ENCODE results near the gene EIF1B. TPM values are rescaled to one million over a fixed set of nuclear protein-coding genes. Genes with fewer than 3 reads are reported as not detected.

Gene EIF1B
- total RNA-seq, 2 experiments from 2014 or later = 112 to 120 TPM

DNA sequence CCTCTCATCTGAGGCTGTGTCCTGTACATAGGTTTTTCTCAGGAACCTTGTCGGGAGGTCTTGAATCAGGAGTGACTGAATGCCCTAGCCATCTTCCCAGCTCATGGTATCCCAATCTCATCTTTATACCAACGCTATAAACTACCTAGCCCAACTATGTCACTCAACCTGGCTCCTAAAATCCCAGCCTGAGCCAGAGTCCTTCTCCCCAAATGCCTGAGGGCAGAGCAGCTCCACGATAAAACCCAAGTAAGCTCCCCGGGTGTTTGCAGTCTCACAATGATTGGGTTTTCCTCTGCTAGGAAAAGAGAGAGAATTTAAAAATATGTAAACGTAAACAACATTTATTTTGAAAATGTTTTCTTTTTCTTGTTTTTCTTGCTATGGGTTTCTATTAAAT, 14.4 kb downstream of the EIF1B start:
- H3K27ac ChIP-seq (ENCODE audit: low read depth in 1 of 2, low read length in 2 of 2) = no peak overlapping the region
- H3K4me1 ChIP-seq (ENCODE audit: insufficient read depth, low read length) = no peaks in the 10 kb centered on the region
- TF ChIP-seq, protein P1, sequence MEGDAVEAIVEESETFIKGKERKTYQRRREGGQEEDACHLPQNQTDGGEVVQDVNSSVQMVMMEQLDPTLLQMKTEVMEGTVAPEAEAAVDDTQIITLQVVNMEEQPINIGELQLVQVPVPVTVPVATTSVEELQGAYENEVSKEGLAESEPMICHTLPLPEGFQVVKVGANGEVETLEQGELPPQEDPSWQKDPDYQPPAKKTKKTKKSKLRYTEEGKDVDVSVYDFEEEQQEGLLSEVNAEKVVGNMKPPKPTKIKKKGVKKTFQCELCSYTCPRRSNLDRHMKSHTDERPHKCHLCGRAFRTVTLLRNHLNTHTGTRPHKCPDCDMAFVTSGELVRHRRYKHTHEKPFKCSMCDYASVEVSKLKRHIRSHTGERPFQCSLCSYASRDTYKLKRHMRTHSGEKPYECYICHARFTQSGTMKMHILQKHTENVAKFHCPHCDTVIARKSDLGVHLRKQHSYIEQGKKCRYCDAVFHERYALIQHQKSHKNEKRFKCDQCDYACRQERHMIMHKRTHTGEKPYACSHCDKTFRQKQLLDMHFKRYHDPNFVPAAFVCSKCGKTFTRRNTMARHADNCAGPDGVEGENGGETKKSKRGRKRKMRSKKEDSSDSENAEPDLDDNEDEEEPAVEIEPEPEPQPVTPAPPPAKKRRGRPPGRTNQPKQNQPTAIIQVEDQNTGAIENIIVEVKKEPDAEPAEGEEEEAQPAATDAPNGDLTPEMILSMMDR (IDR thresholded peaks at IDR 0.05) = no peak
- CTCF ChIA-PET = interaction anchor here (0.8 kb wide), 1 partner anchor 256 kb away, joined by 3 read pairs; no protein-coding TSS in a partner anchor
- no peaks in the 10 kb centered on the region for H3K36me3 Mint-ChIP-seq (ENCODE audit: low read depth)
- DNase-seq (no peak), ATAC-seq (ENCODE audit: poor library complexity) (no peak)
- no peak overlapping the region for H3K4me3 ChIP-seq (ENCODE audit: low read length)
- H3K36me3 ChIP-seq (ENCODE audit: insufficient read depth, low read length) = no peaks in the 10 kb centered on the region
- POLR2A ChIA-PET = no interaction called here
- H3K27me3 Mint-ChIP-seq = no peaks in the 10 kb centered on the region
- H3K4me3 Mint-ChIP-seq = no peak overlapping the region
- H3K9me3 ChIP-seq (ENCODE audit: control insufficient read depth in 1 of 2, insufficient read depth in 1 of 2, low read length in 2 of 2) = no peaks in the 10 kb centered on the region
- no peaks in the 10 kb centered on the region for H3K4me1 Mint-ChIP-seq (ENCODE audit: low read depth)
- no peaks in the 10 kb centered on the region for H3K9me3 Mint-ChIP-seq
- no peaks in the 10 kb centered on the region for H3K27me3 ChIP-seq (ENCODE audit: control insufficient read depth in 1 of 2, insufficient read depth in 2 of 2, low read length in 2 of 2)
- H3K27ac Mint-ChIP-seq = no peak overlapping the region
- intact Hi-C loops (cut with DNase I, micrococcal nuclease) = no loop called here

DNA sequence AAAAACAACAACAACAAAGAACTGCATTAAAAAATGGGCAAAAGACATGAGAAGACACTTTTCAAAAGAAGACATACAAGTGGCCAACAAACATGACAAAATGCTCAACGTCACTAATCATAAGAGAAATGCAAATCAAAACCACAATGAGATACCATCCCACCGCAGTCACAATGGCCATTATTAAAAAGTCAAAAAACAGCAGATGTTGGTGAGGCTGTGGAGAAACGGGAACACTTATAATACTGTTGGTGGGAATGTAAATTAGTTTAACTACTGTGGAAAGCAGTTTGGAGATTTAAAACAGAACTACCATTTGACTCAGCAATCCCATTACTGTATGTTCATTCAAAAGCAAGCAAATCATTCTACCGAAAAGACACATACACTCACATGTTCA, 15.1 kb downstream of the EIF1B start:
- TF ChIP-seq, protein P1 (IDR thresholded peaks at IDR 0.05) = no peak
- H3K36me3 ChIP-seq (ENCODE audit: insufficient read depth, low read length) = no peaks in the 10 kb centered on the region
- Mint-ChIP-seq H3K36me3 (ENCODE audit: low read depth) (no peaks in the 10 kb centered on the region), H3K4me1 (ENCODE audit: low read depth) (no peaks in the 10 kb centered on the region), H3K9me3 (no peaks in the 10 kb centered on the region), H3K4me3 (no peak overlapping the region), H3K27ac (no peak overlapping the region), H3K27me3 (no peaks in the 10 kb centered on the region)
- no peaks in the 10 kb centered on the region for H3K27me3 ChIP-seq (ENCODE audit: control insufficient read depth in 1 of 2, insufficient read depth in 2 of 2, low read length in 2 of 2)
- no peak for ATAC-seq (ENCODE audit: poor library complexity)
- no peaks in the 10 kb centered on the region for H3K4me1 ChIP-seq (ENCODE audit: insufficient read depth, low read length)
- no peak for DNase-seq
- no peak overlapping the region for H3K27ac ChIP-seq (ENCODE audit: low read depth in 1 of 2, low read length in 2 of 2)
- ChIA-PET POLR2A (no interaction called here), CTCF (no interaction called here)
- no peaks in the 10 kb centered on the region for H3K9me3 ChIP-seq (ENCODE audit: control insufficient read depth in 1 of 2, insufficient read depth in 1 of 2, low read length in 2 of 2)
- H3K4me3 ChIP-seq (ENCODE audit: low read length) = no peak overlapping the region
- intact Hi-C loops (cut with DNase I, micrococcal nuclease) = loop anchor here in 1 of 2 experiments (5.0 kb wide), 2 partner anchors 598 to 1868 kb away; no protein-coding TSS in a partner anchor

DNA sequence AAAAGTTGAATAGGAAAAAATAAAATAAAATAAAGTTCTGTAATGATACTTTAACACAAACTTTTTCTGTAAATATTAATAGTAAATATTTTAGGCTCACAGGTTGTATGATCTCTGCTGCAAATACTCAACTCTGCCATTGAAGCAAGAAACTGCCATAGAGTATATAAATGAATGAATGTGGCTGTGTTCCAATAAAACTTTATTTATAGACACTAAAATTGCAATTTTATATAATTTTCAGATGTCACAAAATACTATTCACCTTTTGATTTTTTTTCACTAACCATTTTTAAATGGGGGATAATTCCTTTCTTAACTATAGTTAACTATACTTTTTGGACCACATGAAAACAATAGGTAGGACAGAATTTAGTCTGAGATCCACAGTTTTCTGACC, 16.0 kb downstream of the EIF1B start:
- Histone ChIP-seq H3K27ac (ENCODE audit: low read depth in 1 of 2, low read length in 2 of 2) (no peak overlapping the region), H3K36me3 (ENCODE audit: insufficient read depth, low read length) (no peaks in the 10 kb centered on the region), H3K4me1 (ENCODE audit: insufficient read depth, low read length) (no peaks in the 10 kb centered on the region), H3K9me3 (ENCODE audit: control insufficient read depth in 1 of 2, insufficient read depth in 1 of 2, low read length in 2 of 2) (no peaks in the 10 kb centered on the region), H3K4me3 (ENCODE audit: low read length) (no peak overlapping the region), H3K27me3 (ENCODE audit: control insufficient read depth in 1 of 2, insufficient read depth in 2 of 2, low read length in 2 of 2) (no peaks in the 10 kb centered on the region)
- Mint-ChIP-seq H3K27ac (no peak overlapping the region), H3K4me1 (ENCODE audit: low read depth) (no peaks in the 10 kb centered on the region), H3K36me3 (ENCODE audit: low read depth) (no peaks in the 10 kb centered on the region), H3K27me3 (no peaks in the 10 kb centered on the region), H3K4me3 (no peak overlapping the region), H3K9me3 (no peaks in the 10 kb centered on the region)
- DNase-seq (no peak), ATAC-seq (ENCODE audit: poor library complexity) (no peak)
- intact Hi-C loops (cut with DNase I, micrococcal nuclease) = loop anchor here in 1 of 2 experiments (5.0 kb wide), 2 partner anchors 597 to 1867 kb away; no protein-coding TSS in a partner anchor
- CTCF ChIA-PET = no interaction called here
- TF ChIP-seq, protein P1 (IDR thresholded peaks at IDR 0.05) = no peak
- POLR2A ChIA-PET = no interaction called here
